Measurements from ENCODE around the gene COPZ1.
A peak's percentile ranks its signal among the peaks of the same experiment; 100 is the strongest.

The COPZ1 gene

GRCh38 chr12:54358945-54359761 is 34.2 kb downstream of the COPZ1 start:
- peak; percentile 97 for DNase-seq (ENCODE audit: low spot score)

GRCh38 chr12:54359762-54360351 is 34.9 kb downstream of the COPZ1 start:
- DNase-seq (ENCODE audit: low spot score) = no peak

GRCh38 chr12:54360717-54361456 is 36.0 kb downstream of the COPZ1 start:
- peak; percentile 42 for DNase-seq (ENCODE audit: low spot score)

- DNase-seq (ENCODE audit: low spot score) = no peak
Measured at GRCh38 chr12:54363047-54363446, 38.1 kb downstream of the COPZ1 start.

GRCh38 chr12:54363618-54364017 is 38.7 kb downstream of the COPZ1 start:
- no peak for DNase-seq (ENCODE audit: low spot score)

- DNase-seq (ENCODE audit: low spot score) = peak; percentile 29
Measured at GRCh38 chr12:54364413-54364812, 39.5 kb downstream of the COPZ1 start, which contains the start of gene GPR84. GPR84 (minus strand) TSS chr12:54364486; CDS start chr12:54363851, 635 bp downstream.

- DNase-seq (ENCODE audit: low spot score) = no peak
Measured at GRCh38 chr12:54368025-54368708, 43.2 kb downstream of the COPZ1 start.

GRCh38 chr12:54368709-54369596 is 44.0 kb downstream of the COPZ1 start:
- DNase-seq (ENCODE audit: low spot score) = peak; percentile 86

- DNase-seq (ENCODE audit: low spot score) = no peak
Measured at GRCh38 chr12:54369597-54370131, 44.7 kb downstream of the COPZ1 start.

GRCh38 chr12:54370171-54370730 is 45.3 kb downstream of the COPZ1 start:
- no peak for DNase-seq (ENCODE audit: low spot score)

- no peak for DNase-seq (ENCODE audit: low spot score)
Measured at GRCh38 chr12:54371328-54372112, 46.6 kb downstream of the COPZ1 start.

GRCh38 chr12:54372113-54372806 is 47.3 kb downstream of the COPZ1 start:
- no peak for DNase-seq (ENCODE audit: low spot score)

- no peak for DNase-seq (ENCODE audit: low spot score)
Measured at GRCh38 chr12:54373649-54374561, 49.0 kb downstream of the COPZ1 start.

- no peak for DNase-seq (ENCODE audit: low spot score)
Measured at GRCh38 chr12:54374562-54375258, 49.8 kb downstream of the COPZ1 start.

- no peak for DNase-seq (ENCODE audit: low spot score)
Measured at GRCh38 chr12:54375259-54375579, 50.3 kb downstream of the COPZ1 start.

GRCh38 chr12:54376596-54376995 is 51.7 kb downstream of the COPZ1 start:
- no peak for DNase-seq (ENCODE audit: low spot score)

- DNase-seq (ENCODE audit: low spot score) = no peak
Measured at GRCh38 chr12:54377007-54377406, 52.1 kb downstream of the COPZ1 start.

Data from CD4-positive, alpha-beta T cell treated with Interleukin-6 at 100 ng/mL for 8 hours (primary cell).